Hepatocyte (in vitro differentiated cells): ENCODE data around the gene LYPD5.

ENCODE experiments used
- CTCF ChIP-seq: fragments of 200-600 bp; sonication (generic); IDR thresholded peaks from 2 replicates; pipeline ENCODE4 v1.5.1; 2016; ENCODE audit warnings: antibody characterized with exemption, mild to moderate bottlenecking; ENCODE audit not compliant: poor library complexity
- EZH2 ChIP-seq: fragments of 200-600 bp; sonication (generic); IDR thresholded peaks from 2 replicates; pipeline ENCODE4 v1.6.1; 2016; ENCODE audit warnings: antibody characterized with exemption, mild to moderate bottlenecking, borderline replicate concordance
- EZH2phosphoT487 ChIP-seq: fragments of 200-600 bp; sonication (generic); IDR thresholded peaks from one replicate; pipeline ENCODE4 v1.6.1; 2018; ENCODE audit warnings: antibody characterized with exemption, mild to moderate bottlenecking, low read depth, moderate library complexity; ENCODE audit not compliant: unreplicated experiment, severe bottlenecking

GRCh38 chr19:43779147-43779819 lies 23.0 kb downstream of the LYPD5 start:
- TF ChIP-seq EZH2phosphoT487, result no peak
- no peak for TF ChIP-seq EZH2
- no peak for TF ChIP-seq CTCF
